Activated naive CD4-positive, alpha-beta T cell treated with anti-CD3 and anti-CD28 coated beads, Interleukin-2, amount 50 U/mL, for 72 hours (primary cell): ENCODE results near the gene DNMBP. TPM values are rescaled to one million over a fixed set of nuclear protein-coding genes. Genes with fewer than 3 reads are reported as not detected.
"Not testable (repeated sequence)": the region's sequence is repeated elsewhere in the genome, so short reads cannot be mapped to it uniquely, and the experiment has no call there.

Experiments used
- ATAC-seq, 2 donors: fragments of 150-1000 bp; cut with Tn5 transposase; 2 replicates each; pipeline ENCODE4 v1.10.0; 2021; ENCODE audit warnings: mild to moderate bottlenecking in 2 of 2, moderate library complexity in 2 of 2
- DNase-seq, 2 donors: peaks; one replicate each; pipeline ENCODE4 v3.0.0; 2021 to 2022; ENCODE audit warnings: low spot score in 2 of 2
- H3K27ac Mint-ChIP-seq, 2 donors: one replicate each; pipeline ENCODE4 v1.8.0; 2022; ENCODE audit warnings: mild to moderate bottlenecking in 2 of 2, mixed read lengths in 2 of 2
- H3K36me3 Mint-ChIP-seq, 2 donors: one replicate each; pipeline ENCODE4 v1.8.0; 2022; ENCODE audit warnings: mixed read lengths in 2 of 2
- H3K9me3 Mint-ChIP-seq, 2 donors: one replicate each; pipeline ENCODE4 v1.8.0; 2022; ENCODE audit warnings: mixed read lengths in 2 of 2
- total RNA-seq, 2 donors: library from RNA; stranded (reverse); gene quantifications; one replicate each; pipeline ENCODE4 v1.2.3, GENCODE V29; 2022

The DNMBP gene
- total RNA-seq, 2 donors from 2014 or later: 3.2 to 3.4 TPM

DNA sequence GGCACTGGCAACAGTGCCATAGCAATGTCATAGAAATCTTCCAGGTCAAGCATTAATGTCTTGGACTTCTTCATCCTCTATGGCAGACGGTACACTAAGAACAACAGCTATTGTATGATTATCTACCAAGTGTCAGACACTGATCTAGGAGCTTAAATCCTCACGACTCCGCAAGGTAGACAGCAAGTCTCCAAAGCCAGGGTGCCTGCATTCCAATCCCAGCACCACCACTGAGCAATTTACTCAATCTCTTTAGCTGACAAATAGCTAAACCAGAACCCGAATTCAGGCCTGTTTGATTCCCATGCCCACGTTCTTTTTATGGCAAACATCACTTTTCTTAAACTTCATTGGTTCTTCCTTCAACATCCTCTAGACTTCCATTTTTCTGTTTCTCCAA lies 31.8 kb downstream of the DNMBP start:
- no peaks in the 10 kb centered on the region for H3K36me3 Mint-ChIP-seq
- ATAC-seq: no peak
- no peaks in the 10 kb centered on the region for H3K9me3 Mint-ChIP-seq
- no peak for DNase-seq
- H3K27ac Mint-ChIP-seq: no peak overlapping the region

DNA sequence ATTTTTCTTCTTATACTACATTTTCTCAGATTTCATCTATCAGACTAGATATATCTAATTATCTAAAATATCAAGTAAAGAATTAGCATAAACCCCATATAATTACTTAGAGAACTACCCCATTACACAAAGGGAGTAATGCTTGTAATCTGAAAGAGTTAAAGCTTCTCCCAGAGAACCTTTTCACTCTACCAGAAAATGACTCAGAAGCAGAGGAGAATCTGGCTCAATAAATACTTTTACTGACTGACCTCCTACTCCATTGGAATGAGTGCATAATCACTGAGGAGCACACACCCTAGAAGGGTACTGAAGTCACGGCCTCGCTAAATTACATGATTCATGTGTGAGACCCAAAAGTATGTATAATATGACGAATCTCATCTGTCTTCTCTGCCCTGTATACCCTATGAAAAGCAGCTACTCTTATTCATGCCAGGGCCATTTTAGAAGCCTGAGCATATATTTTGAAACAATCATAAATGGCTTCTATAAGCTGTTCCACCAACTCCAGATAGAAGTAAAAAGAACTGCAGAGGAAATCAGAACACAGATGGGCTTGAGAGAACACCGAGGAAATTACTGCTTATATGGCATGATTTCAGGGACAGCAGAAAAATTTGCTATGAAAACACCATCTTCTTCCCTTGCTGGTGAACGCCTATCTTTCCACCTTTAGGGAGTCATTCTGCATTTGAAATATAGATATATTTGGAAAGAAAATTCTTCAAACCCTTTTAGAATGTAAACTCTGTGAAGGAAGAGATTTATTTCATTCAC lies 32.7 kb downstream of the DNMBP start:
- ATAC-seq (no peak), DNase-seq (no peak)
- Mint-ChIP-seq H3K36me3 (no peaks in the 10 kb centered on the region), H3K9me3 (no peaks in the 10 kb centered on the region), H3K27ac (no peak overlapping the region)

DNA sequence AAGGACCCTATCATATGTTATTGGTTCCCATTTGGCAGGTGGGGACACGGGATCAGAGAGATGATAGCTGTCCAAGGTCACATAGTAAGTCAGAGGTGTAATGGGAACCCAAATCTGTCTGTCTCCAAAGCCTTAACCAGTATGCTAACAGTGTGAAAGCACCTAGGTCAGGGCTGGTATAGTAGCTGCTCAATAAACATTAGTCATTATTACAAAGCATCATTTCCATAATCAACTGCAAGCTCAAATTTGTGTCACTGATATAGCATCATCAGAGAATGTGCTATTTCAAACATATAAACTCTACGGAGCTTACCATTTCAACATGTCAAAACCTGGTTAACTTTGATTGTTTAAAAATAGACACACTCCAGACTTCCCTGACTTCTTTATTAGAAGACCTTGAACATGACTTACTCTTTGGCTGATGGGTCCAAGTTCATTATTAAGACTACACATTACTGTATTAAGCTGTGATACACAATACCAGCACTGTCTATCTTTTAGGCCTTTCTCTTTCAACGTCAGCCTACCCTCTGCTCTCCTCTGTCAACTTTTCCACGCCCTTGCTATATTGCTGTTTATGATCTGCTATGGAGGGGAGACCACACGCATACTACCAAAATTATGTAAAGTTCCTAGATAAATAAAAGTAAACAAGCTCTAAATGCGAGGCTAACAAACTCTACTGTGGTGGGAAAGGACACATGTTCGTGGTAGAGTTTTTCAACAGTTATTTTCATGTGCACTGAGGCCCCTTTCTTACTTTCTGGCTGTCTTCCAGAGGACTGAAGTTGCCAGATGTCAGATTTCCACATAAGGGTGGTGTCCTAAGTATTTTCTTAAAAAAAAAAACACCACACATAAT lies 33.6 kb downstream of the DNMBP start:
- H3K27ac Mint-ChIP-seq: no peak overlapping the region
- no peaks in the 10 kb centered on the region for H3K36me3 Mint-ChIP-seq
- no peaks in the 10 kb centered on the region for H3K9me3 Mint-ChIP-seq
- DNase-seq (no peak), ATAC-seq (no peak)

GRCh38 chr10:99975106-99975829 lies 34.5 kb downstream of the DNMBP start:
- ATAC-seq: no peak
- Mint-ChIP-seq H3K36me3 (no peaks in the 10 kb centered on the region), H3K9me3 (no peaks in the 10 kb centered on the region), H3K27ac (no peak overlapping the region)
- DNase-seq: no peak

DNA sequence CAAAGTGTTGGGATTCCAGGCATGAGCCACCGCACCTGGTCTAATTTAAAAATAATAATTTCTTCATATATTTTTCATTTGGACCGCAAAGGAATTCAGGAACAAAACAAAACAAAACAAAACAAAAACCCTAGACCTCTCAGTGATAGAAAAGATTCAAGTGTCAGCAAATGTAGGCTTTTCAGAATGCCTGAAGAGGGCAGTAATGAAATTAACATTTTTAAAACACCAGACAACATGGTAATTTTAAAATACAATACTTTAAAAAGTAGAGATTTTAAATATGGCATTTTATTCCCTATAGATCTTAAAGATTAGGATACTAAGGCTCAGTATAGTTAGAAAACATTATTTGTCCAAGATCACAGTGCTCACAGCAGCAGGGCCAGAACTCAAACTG lies 36.6 kb downstream of the DNMBP start:
- Mint-ChIP-seq H3K36me3 (no peaks in the 10 kb centered on the region), H3K9me3 (no peaks in the 10 kb centered on the region), H3K27ac (no peak overlapping the region)
- DNase-seq (no peak), ATAC-seq (no peak)

- DNase-seq: no peak
- Mint-ChIP-seq H3K9me3 (no peaks in the 10 kb centered on the region), H3K36me3 (no peaks in the 10 kb centered on the region), H3K27ac (no peak overlapping the region)
- ATAC-seq: no peak
These were observed 41.8 kb downstream of the DNMBP start for GRCh38 chr10:99967961-99968360.

- DNase-seq: no peak
- ATAC-seq: peak in 1 of 2 donors; percentile 41
- Mint-ChIP-seq H3K27ac (no peak overlapping the region), H3K9me3 (no peaks in the 10 kb centered on the region), H3K36me3 (no peaks in the 10 kb centered on the region)
These were observed 43.4 kb downstream of the DNMBP start for GRCh38 chr10:99966306-99966705.

- Mint-ChIP-seq H3K36me3 (no peaks in the 10 kb centered on the region), H3K27ac (no peak overlapping the region), H3K9me3 (no peaks in the 10 kb centered on the region)
- DNase-seq: no peak
- no peak for ATAC-seq
These were observed 44.0 kb downstream of the DNMBP start for GRCh38 chr10:99965700-99966099.

- H3K27ac Mint-ChIP-seq: no peak overlapping the region
- H3K36me3 Mint-ChIP-seq: no peaks in the 10 kb centered on the region
- DNase-seq: no peak
- H3K9me3 Mint-ChIP-seq: no peaks in the 10 kb centered on the region
- no peak for ATAC-seq
These were observed 45.0 kb downstream of the DNMBP start for GRCh38 chr10:99964791-99965190.

- H3K9me3 Mint-ChIP-seq, DNase-seq, ATAC-seq, H3K36me3 Mint-ChIP-seq, H3K27ac Mint-ChIP-seq: not testable (repeated sequence)
These were observed 46.1 kb downstream of the DNMBP start for GRCh38 chr10:99963467-99964165.

GRCh38 chr10:99958806-99959205 lies 50.9 kb downstream of the DNMBP start:
- no peak overlapping the region for H3K27ac Mint-ChIP-seq
- peaks cover 0 to 6% of the 10 kb centered on the region in 2 donors for H3K36me3 Mint-ChIP-seq
- ATAC-seq: no peak
- no peak for DNase-seq
- no peaks in the 10 kb centered on the region for H3K9me3 Mint-ChIP-seq

DNA sequence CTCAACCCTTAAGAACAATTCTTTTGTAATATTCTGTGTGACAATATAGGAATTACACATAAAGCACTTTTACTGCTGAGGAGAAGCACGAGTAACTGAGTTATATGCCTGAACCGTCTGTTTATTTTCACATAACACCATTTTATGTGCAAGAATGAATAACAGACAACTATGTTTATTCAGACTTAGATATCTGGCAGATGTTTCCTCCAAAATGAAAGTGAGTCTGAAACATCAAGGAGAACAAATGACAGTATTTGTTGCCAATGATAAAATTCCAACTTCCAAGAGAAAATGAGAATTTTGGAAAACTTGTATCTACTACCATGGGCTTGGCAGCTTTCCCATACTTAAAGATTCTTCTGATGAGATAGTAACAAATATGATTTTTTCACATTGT lies 51.4 kb downstream of the DNMBP start:
- DNase-seq (no peak), ATAC-seq (no peak)
- H3K27ac Mint-ChIP-seq: no peak overlapping the region
- peaks cover 0 to 6% of the 10 kb centered on the region in 2 donors for H3K36me3 Mint-ChIP-seq
- no peaks in the 10 kb centered on the region for H3K9me3 Mint-ChIP-seq

GRCh38 chr10:99953510-99953909 lies 56.2 kb downstream of the DNMBP start:
- Mint-ChIP-seq H3K36me3 (peaks cover 24 to 29% of the 10 kb centered on the region in 2 donors), H3K9me3 (peaks cover 0 to 13% of the 10 kb centered on the region in 2 donors)
- ATAC-seq, DNase-seq, H3K27ac Mint-ChIP-seq: not testable (repeated sequence)

DNA sequence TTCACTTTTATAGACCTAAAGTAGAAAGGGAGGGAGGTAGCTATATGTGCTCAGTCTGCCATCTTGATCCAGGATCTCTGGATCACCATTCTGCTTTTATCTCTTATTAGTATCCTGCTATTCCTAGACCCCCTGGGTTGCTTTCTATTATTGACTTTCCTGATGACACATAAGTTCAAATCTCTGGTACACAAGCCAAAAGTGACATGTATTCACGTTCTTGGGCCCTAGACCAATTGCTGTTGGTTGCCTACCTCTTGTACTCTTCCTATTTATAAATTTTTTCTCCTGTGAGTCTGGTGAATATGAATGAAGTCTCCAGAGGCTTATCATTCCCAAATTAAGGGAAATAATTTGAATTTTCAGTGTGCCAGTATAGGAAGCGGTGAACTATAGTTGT lies 56.9 kb downstream of the DNMBP start:
- Mint-ChIP-seq H3K9me3 (peaks cover 0 to 13% of the 10 kb centered on the region in 2 donors), H3K27ac (no peak overlapping the region), H3K36me3 (peaks cover 24 to 29% of the 10 kb centered on the region in 2 donors)
- ATAC-seq: no peak
- DNase-seq: no peak

GRCh38 chr10:99946051-99946450 lies 63.7 kb downstream of the DNMBP start:
- DNase-seq: not testable (repeated sequence)
- H3K36me3 Mint-ChIP-seq: peaks cover 12 to 15% of the 10 kb centered on the region in 2 donors
- peaks cover 4 to 12% of the 10 kb centered on the region in 2 donors for H3K9me3 Mint-ChIP-seq

GRCh38 chr10:99945263-99945662 lies 64.5 kb downstream of the DNMBP start:
- Mint-ChIP-seq H3K36me3 (peaks cover 4 to 9% of the 10 kb centered on the region in 2 donors), H3K9me3 (peaks cover 4 to 13% of the 10 kb centered on the region in 2 donors), H3K27ac (no peak overlapping the region)
- no peak for ATAC-seq
- no peak for DNase-seq

More at GRCh38 chr10:99946051-99946450, 63.7 kb downstream of the DNMBP start:
- H3K27ac Mint-ChIP-seq, ATAC-seq: not testable (repeated sequence)
